ENCODE data around the gene ACOXL. TPM values are rescaled to one million over a fixed set of nuclear protein-coding genes. Genes with fewer than 3 reads are reported as not detected.

Gene ACOXL
- total and polyA plus RNA-seq, 9 donors: 0.17 to 0.31 (median 0.23) TPM; not detected in 4

- no peak overlapping the region for H3K27ac ChIP-seq
- no peak for DNase-seq
- intact Hi-C loops (cut with DNase I): no loop called here
- no peak for TF ChIP-seq POLR2A (IDR thresholded peaks at IDR 0.05)
- TF ChIP-seq EP300 (IDR thresholded peaks at IDR 0.05): no peak
- TF ChIP-seq CTCF (IDR thresholded peaks at IDR 0.05): no peak
- no peak overlapping the region for H3K4me3 ChIP-seq
- H3K36me3 ChIP-seq: no peaks in the 10 kb centered on the region
- no peaks in the 10 kb centered on the region for H3K27me3 ChIP-seq
- H3K9me3 ChIP-seq: peaks cover 0 to 6% of the 10 kb centered on the region in 2 donors
- peaks cover 3% of the 10 kb centered on the region for H3K4me1 ChIP-seq (ENCODE audit: insufficient read depth)
- 54 to 65% (median 57%) methylated on average over 4 of the region's 4 CpGs for WGBS, 3 donors
Observed at GRCh38 chr2:110735366-110735765, 3.0 kb downstream of the ACOXL start.

GRCh38 chr2:110737783-110738182, 5.4 kb downstream of the ACOXL start:
- Histone ChIP-seq H3K36me3 (no peaks in the 10 kb centered on the region), H3K9me3 (no peaks in the 10 kb centered on the region), H3K4me3 (no peak overlapping the region), H3K27me3 (no peaks in the 10 kb centered on the region), H3K4me1 (ENCODE audit: insufficient read depth) (peaks cover under 1% of the 10 kb centered on the region), H3K27ac (no peak overlapping the region)
- 64 to 71% (median 67%) methylated on average over 2 of the region's 2 CpGs for WGBS, 3 donors
- no peak for DNase-seq
- intact Hi-C loops (cut with DNase I): no loop called here
- TF ChIP-seq EP300 (IDR thresholded peaks at IDR 0.05): no peak
- no peak for TF ChIP-seq CTCF (IDR thresholded peaks at IDR 0.05)
- TF ChIP-seq POLR2A (IDR thresholded peaks at IDR 0.05): no peak

GRCh38 chr2:110740747-110741349, 8.5 kb downstream of the ACOXL start:
- no peaks in the 10 kb centered on the region for H3K4me1 ChIP-seq (ENCODE audit: insufficient read depth)
- no peaks in the 10 kb centered on the region for H3K27me3 ChIP-seq
- H3K9me3 ChIP-seq: no peaks in the 10 kb centered on the region
- WGBS, 3 donors: 88 to 91% (median 90%) methylated on average over 9 of the region's 9 CpGs
- no peak overlapping the region for H3K27ac ChIP-seq
- TF ChIP-seq POLR2A (IDR thresholded peaks at IDR 0.05) (no peak), EP300 (IDR thresholded peaks at IDR 0.05) (no peak), CTCF (IDR thresholded peaks at IDR 0.05) (no peak)
- H3K36me3 ChIP-seq: no peaks in the 10 kb centered on the region
- intact Hi-C loops (cut with DNase I): no loop called here
- no peak for DNase-seq
- no peak overlapping the region for H3K4me3 ChIP-seq

GRCh38 chr2:110741491-110741980, 9.2 kb downstream of the ACOXL start:
- H3K27ac ChIP-seq: no peak overlapping the region
- H3K27me3 ChIP-seq: no peaks in the 10 kb centered on the region
- no peak overlapping the region for H3K4me3 ChIP-seq
- no peaks in the 10 kb centered on the region for H3K4me1 ChIP-seq (ENCODE audit: insufficient read depth)
- no peaks in the 10 kb centered on the region for H3K9me3 ChIP-seq
- intact Hi-C loops (cut with DNase I): no loop called here
- 53 to 61% (median 54%) methylated on average over 9 of the region's 9 CpGs for WGBS, 3 donors
- TF ChIP-seq CTCF (IDR thresholded peaks at IDR 0.05) (no peak), POLR2A (IDR thresholded peaks at IDR 0.05) (no peak), EP300 (IDR thresholded peaks at IDR 0.05) (no peak)
- H3K36me3 ChIP-seq: no peaks in the 10 kb centered on the region
- no peak for DNase-seq

Measured in ovary (tissue), 9 donors.